A549 treated with dexamethasone at 1 μM for 4 hours (cell line): ENCODE data around the gene CNPPD1. TPM values are rescaled to one million over a fixed set of nuclear protein-coding genes. Genes with fewer than 3 reads are reported as not detected.

ENCODE experiments used
- total RNA-seq: library from RNA; stranded (reverse); fragments of 200-300 nt; extraction: Qiagen RNA extraction; gene quantifications from 5 replicates; pipeline ENCODE4 v1.2.3, GENCODE V29; 2022

CNPPD1 gene
- total RNA-seq: 35.3 to 42.6 TPM (median 41.4 TPM) in 5 replicates

GRCh38 chr2:219176818-219177551 lies at the start of gene CNPPD1:
TSS of gene CNPPD1 (minus strand) at chr2:219176925. CDS start at chr2:219176828, 97 bp downstream.

GRCh38 chr2:219218732-219219701 lies 42.3 kb upstream of the CNPPD1 start, which contains the start of gene ABCB6:
TSS of gene ABCB6 (minus strand) at chr2:219218958. CDS start at chr2:219218673, 285 bp downstream.

GRCh38 chr2:219206328-219207133 lies 29.8 kb upstream of the CNPPD1 start, which contains the start of gene ZFAND2B:
TSS of gene ZFAND2B (plus strand) at chr2:219206782. CDS start at chr2:219206988, 206 bp downstream.

GRCh38 chr2:219177552-219178376 lies 1.0 kb upstream of the CNPPD1 start, which contains the start of gene RETREG2:
TSS of gene RETREG2 (plus strand) at chr2:219178275. CDS start at chr2:219178353, 78 bp downstream.

GRCh38 chr2:219169930-219170654 lies 6.6 kb downstream of the CNPPD1 start, which contains the start of gene SLC23A3:
TSS of gene SLC23A3 (minus strand) at chr2:219170029. CDS start at chr2:219169984, 45 bp downstream.

GRCh38 chr2:219160186-219161017 lies 16.3 kb downstream of the CNPPD1 start, which contains the start of gene NHEJ1:
TSS of gene NHEJ1 (minus strand) at chr2:219160815. CDS start at chr2:219158362, 2,453 bp downstream.

Other genes starting within 250 kb of the CNPPD1 start
- 5.9 to 9.3 TPM (median 8.1 TPM) in 5 replicates for gene CDK5R2, start 217.3 kb downstream of the CNPPD1 start, total RNA-seq
- 0.20 TPM in 1 of 5 replicates, not detected in the others for gene FEV, start 191.7 kb downstream of the CNPPD1 start, total RNA-seq
- gene CRYBA2, start 183.5 kb downstream of the CNPPD1 start, total RNA-seq: 0.31 TPM in 1 of 5 replicates, not detected in the others
- 0.21 to 0.27 TPM (median 0.22 TPM) in 5 replicates for gene CFAP65, start 135.4 kb downstream of the CNPPD1 start, total RNA-seq
- gene IHH, start 116.0 kb downstream of the CNPPD1 start, total RNA-seq: 0.38 to 0.77 TPM (median 0.54 TPM) in 5 replicates
- gene NHEJ1, start 16.1 kb downstream of the CNPPD1 start, total RNA-seq: 16.7 to 18.7 TPM (median 17.5 TPM) in 5 replicates
- 0.45 to 0.75 TPM (median 0.55 TPM) in 5 replicates for gene SLC23A3, start 6.9 kb downstream of the CNPPD1 start, total RNA-seq
- 58.6 to 77.6 TPM (median 75.6 TPM) in 5 replicates for gene RETREG2, start 1.4 kb upstream of the CNPPD1 start, total RNA-seq
- 12.3 to 20.7 TPM (median 19.3 TPM) in 5 replicates for gene ZFAND2B, start 29.9 kb upstream of the CNPPD1 start, total RNA-seq
- 22.3 to 30.8 TPM (median 27.9 TPM) in 5 replicates for gene ABCB6, start 42.0 kb upstream of the CNPPD1 start, total RNA-seq
- gene ATG9A, start 52.7 kb upstream of the CNPPD1 start, total RNA-seq: 33.6 to 46.8 TPM (median 45.2 TPM) in 5 replicates
- 11.5 to 16.9 TPM (median 13.8 TPM) in 5 replicates for gene ANKZF1, start 52.9 kb upstream of the CNPPD1 start, total RNA-seq
- 6.0 to 7.1 TPM (median 6.6 TPM) in 5 replicates for gene GLB1L, start 68.5 kb upstream of the CNPPD1 start, total RNA-seq
- 25.9 to 30.2 TPM (median 28.5 TPM) in 5 replicates for gene STK16, start 68.6 kb upstream of the CNPPD1 start, total RNA-seq
- gene TUBA4B, start 76.3 kb upstream of the CNPPD1 start, total RNA-seq: 0.12 to 0.20 TPM (median 0.16 TPM) in 3 of 5 replicates, not detected in the others
- gene TUBA4A, start 77.0 kb upstream of the CNPPD1 start, total RNA-seq: 250 to 308 TPM (median 286 TPM) in 5 replicates
- 29.5 to 38.9 TPM (median 35.6 TPM) in 5 replicates for gene DNAJB2, start 102.4 kb upstream of the CNPPD1 start, total RNA-seq
- gene PTPRN, start 132.5 kb upstream of the CNPPD1 start, total RNA-seq: 0.97 to 1.8 TPM (median 1.4 TPM) in 5 replicates
- gene RESP18, start 155.8 kb upstream of the CNPPD1 start, total RNA-seq: not detected in 5 replicates
- 52.0 to 63.4 TPM (median 55.8 TPM) in 5 replicates for gene DNPEP, start 211.0 kb upstream of the CNPPD1 start, total RNA-seq
- 0.38 to 0.47 TPM (median 0.45 TPM) in 5 replicates for gene DES, start 241.5 kb upstream of the CNPPD1 start, total RNA-seq